Right lung (tissue), 5 donors: ENCODE measurements around the gene NFIB. TPM values are rescaled to one million over a fixed set of nuclear protein-coding genes. Genes with fewer than 3 reads are reported as not detected.

Experiments
- DNase-seq, 2 donors: peaks; one replicate each; pipeline ENCODE4 v3.0.0-alpha.2; 2013
- polyA plus RNA-seq, 5 donors: library from polyadenylated mRNA; unstranded; fragments of 120-200 nt; gene quantifications; one replicate each; pipeline versions ENCODE4 v1.2.1 to v1.2.3, GENCODE V29; 2013; ENCODE audit warnings: inconsistent platforms in 1 of 5, low replicate concordance in 1 of 5; ENCODE audit not compliant: insufficient read length in 5 of 5, insufficient read depth in 1 of 5

Gene NFIB
- polyA plus RNA-seq, 5 donors, result 94.6 to 133 (median 118) TPM

- no peak for DNase-seq
Observed at GRCh38 chr9:14190240-14190639, 123.7 kb downstream of the NFIB start.

DNA sequence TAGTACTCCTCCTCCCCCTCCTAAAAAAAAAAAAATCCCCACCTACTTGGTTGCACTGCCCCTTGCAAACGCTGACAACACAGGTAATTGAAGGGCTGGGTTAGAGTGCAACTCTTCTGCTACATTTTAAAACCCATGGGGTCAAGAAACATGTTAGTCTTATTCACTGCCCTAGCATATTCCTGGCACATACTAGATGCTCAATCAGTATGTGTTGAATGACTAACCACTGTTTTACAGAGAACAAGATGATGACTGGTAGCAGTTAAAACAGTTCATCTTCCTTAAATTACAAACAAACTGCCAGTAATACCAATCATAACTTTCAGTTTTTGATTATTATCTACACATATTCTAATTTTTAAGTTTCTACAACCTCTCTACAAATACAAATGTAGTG lies 124.4 kb downstream of the NFIB start:
- no peak for DNase-seq

- DNase-seq, result no peak
Observed at GRCh38 chr9:14189146-14189545, 124.8 kb downstream of the NFIB start.

GRCh38 chr9:14188538-14188937 lies 125.4 kb downstream of the NFIB start:
- no peak for DNase-seq

DNA sequence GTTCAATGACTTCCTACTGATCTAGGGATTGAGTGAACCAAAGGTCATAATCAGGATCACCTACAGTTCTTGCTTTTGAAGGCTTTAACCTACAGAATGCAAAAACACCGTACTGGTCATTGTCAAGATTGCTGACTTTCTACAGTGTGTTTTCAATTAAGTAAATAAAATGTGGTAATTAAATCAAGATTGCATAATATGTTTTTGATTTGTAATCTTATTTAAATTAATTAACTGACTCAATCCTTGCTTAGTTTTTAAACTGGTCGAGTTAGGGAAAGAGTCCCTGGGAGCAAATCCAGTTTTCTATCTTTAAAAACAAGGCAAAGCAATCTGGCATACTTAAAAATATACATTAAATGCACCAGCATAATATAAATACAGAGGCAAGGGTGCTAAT lies 125.9 kb downstream of the NFIB start:
- no peak for DNase-seq

DNA sequence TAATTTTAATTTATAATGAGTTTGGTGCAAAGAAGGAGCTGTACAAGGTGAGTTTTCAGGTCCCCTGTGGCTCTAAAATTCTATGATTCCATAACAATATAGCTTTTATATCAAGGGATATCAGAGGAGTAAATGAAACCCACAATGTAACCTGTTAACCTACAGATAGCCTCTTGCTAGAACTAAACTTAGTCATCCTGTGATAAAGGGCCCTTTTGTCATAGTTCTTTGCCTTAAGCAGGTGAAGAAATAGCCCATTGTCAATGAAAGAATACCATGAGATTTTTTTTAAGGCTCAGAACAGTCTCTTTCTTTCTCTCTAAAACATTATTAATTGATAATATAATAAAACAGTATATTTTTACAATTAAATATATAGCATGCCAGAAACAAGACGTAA lies 127.8 kb downstream of the NFIB start:
- no peak for DNase-seq

GRCh38 chr9:14185016-14185415 lies 128.9 kb downstream of the NFIB start:
- DNase-seq, result no peak

GRCh38 chr9:14183001-14183400 lies 130.9 kb downstream of the NFIB start:
- no peak for DNase-seq

DNA sequence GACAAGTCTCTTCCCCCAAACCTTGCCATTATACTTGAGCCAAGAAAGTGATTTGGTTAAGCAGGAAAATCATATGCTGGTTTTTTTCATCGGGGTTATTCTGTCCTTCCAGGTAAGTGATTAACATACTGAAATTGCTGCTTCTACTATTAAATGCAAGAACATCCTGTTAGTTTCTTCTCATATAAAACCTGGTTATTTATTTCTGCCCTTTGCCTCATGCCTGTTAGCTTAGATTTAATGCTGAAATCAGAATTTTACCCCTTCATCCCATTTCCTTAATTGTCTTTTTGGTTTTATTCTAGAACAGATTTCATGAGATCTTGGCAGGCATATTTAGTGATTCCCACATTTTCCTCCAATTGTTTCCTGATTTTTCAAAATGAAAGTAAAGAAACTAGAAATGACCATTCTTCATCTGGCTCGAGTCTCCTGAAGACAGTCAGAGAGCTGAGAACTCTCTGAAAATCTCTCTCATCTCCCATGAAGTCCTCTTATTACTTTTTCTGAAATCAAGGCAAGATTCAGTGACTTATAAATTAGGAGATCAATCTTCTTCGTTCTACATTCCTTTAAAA lies 132.9 kb downstream of the NFIB start:
- no peak for DNase-seq

DNA sequence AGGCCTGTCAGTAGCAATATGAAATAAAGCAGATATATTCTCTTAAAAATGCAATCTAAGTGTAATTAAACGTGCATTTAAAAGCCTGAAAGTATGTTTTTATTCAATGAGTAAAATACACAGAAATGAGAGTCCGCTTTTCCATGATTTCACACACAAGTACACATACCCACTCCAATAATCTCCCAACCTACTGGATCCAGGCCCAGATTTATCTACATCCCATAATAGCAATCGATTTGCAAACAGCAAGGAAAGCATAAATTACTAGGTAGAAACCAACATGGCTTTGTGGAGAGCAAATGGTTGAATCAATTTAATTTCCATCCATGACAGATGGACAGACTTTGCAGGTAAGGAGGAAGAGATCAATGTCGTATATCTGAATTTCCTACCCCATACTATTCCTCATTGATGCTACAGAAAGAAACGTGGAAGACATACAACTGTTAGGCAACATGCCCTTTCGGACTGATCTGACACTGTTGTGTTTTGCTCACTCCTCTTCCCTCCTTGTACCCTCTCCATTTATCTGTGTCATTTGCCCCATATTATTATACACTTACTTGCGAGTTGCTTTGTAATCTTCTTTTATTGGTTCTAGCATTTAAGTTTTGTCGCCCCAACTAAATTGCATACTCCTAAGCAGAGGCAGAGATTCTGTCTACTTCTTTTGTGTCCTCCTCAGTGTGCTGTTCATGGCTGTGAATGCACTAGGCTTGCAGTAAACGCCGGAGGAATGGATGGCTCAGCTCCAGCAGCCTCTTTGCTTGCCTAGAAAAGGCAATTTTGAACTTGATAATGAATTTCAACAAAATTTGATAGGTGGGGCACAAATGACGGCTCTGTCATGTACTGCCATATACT lies 133.6 kb downstream of the NFIB start:
- no peak for DNase-seq

DNA sequence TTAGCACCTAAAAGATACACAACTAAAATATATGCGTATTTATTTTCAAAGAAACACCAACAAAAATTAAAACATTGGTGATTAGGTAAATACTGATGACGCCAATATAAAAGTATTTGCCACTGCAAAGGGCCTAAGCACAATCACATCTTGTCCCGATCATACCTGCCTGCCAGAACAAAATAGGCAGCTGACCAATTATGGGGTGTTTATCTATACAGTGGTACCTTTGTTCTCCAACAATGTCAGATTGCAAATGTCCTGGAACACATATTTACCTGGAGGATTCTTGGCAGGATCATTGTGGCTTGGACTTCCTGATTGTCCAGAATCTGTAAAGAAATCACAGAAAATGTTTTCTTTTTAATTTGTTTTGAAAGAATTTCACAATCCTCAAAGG lies 134.5 kb downstream of the NFIB start:
- no peak for DNase-seq

DNA sequence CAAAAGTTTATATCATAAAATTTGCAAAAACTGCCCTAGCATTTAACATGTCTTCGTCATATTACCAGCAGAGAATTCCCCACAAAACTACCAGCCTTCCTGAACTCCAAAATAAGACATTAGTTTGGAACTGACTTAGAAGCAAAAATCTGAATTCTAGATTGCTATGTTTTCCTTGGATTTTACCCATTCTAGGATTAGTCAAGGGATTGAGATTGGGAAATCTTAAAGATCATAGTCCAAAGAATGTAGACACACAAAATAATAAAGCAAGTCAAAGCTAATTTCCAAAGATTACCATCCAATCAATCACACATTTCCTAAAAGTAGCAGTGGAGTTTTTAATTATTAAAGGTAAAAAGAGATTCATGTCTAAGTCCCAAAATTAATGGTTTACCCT lies 138.2 kb downstream of the NFIB start:
- DNase-seq, result no peak

- DNase-seq, result no peak
Observed at GRCh38 chr9:14173713-14174112, 140.2 kb downstream of the NFIB start.

DNA sequence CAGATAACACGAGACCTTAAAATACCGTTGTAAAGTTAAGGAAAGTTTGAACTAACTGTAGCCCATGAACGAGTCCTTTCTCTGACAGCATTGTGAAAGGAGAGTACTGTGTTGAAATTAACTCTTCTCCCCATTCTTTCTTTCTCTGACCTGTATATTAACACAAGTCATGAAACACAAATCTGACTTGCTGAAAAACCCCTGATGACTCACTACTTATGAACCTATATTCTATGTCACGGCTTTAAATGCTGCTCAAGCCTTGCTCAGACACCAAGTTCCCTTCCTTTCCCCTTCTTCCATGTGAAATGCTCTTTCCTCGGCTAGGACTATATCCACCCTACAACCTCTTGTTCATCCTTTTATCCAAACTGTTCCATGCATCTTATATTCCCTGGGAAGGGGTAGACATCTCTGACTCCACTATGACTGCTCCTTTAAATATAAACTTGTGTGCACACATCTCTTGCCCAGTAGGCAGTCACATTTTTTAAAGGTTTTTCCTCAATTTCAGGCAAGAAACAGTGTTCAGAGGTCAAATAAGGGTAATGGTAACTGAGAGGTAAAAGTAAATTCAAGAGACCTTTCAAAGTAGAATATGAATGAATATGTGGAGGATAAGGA lies 142.9 kb downstream of the NFIB start:
- no peak for DNase-seq

GRCh38 chr9:14170392-14170931 lies 143.5 kb downstream of the NFIB start:
- DNase-seq, result no peak

DNA sequence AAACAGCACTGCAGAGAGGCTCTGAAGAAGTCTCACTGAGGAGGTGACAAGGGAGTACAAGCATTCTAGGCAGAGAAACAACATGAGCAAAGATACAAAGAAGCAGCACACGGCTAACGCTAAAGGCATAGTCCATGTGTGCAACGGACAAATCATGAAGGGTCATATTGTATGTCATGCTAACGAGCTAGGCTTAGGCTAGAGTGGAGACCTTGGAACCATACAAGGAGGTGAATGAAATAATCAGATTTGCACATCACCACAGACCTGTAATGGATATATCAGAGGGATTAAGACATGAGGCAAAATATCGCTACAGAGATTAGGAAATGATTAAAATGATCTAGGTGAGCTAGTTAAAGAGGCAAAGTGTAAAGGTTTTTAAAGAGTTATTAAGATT lies 145.6 kb downstream of the NFIB start:
- no peak for DNase-seq

- DNase-seq, result no peak
Observed at GRCh38 chr9:14165376-14166035, 148.4 kb downstream of the NFIB start.

DNA sequence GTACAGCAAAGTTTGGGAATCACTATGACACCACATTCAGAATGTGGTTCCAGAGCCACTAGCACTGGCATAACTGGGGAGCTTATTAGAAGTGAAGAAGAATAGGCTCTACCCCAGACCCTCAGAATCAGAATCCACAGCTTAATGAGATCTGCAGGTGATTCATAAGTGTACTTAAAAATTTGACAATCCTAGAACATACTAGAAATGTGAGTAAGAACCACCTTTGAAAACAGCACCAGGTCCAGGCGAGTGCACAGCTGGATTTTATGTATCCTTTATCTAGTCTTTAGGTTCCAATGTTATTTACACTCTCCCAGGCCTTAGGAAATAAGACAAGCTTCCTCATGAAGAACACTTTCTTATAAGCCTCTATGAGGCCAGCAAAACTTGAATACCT lies 149.0 kb downstream of the NFIB start:
- no peak for DNase-seq

DNA sequence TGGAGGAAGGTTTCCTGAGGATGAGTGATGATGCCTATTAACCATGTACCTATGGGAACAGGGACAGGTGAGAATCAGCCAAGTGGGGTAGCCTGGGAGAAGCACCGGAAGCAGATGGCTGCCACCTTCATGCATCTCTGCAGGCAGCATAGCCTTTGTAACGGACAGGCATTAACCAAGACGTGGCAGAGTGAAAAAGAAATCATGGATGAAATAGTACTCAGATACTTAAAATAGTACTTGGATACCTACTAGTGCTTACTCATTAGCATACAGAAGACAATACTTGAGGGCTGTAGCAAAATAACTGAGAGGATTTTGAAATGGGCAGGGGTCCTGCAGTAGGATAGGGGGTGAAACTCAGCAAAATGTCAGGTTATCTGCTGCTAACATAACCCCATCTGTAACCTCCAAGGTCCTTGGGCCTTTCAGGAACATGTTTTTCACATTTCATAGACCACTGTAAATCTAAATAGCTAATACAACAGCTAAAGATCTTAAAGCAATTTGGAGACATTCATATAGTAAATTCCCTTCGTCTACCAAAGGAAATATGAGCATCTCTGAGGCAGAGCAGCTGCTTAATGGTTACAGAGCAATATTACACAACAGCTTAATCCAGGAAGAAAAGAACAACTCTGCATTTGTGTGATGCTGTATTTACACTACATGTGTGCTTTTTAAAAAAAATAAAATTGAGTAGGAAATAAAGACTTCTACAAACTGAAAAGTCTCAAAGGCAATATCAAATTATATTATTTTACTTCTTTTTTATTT lies 154.3 kb downstream of the NFIB start:
- DNase-seq, result peak in 1 of 2 donors; percentile 52

GRCh38 chr9:14158916-14159315 lies 155.0 kb downstream of the NFIB start:
- DNase-seq, result no peak

- DNase-seq, result no peak
Observed at GRCh38 chr9:14158136-14158813, 155.7 kb downstream of the NFIB start.
